Heart left ventricle (tissue), 13 donors: ENCODE results near the gene STRC.
"Not testable (repeated sequence)": the region's sequence is repeated elsewhere in the genome, so short reads cannot be mapped to it uniquely, and the experiment has no call there.

Experiments used
- POLR2A ChIP-seq, 2 donors: fragments of 450-650 bp; IDR thresholded peaks; one replicate each; pipeline ENCODE4 v1.6.1; 2017; ENCODE audit warnings: antibody characterized with exemption in 2 of 2, mild to moderate bottlenecking in 2 of 2, moderate library complexity in 2 of 2
- TF ChIP-seq, protein P1 (sequence below), 12 donors: fragments of 200-600 bp; sonication (generic) in 4 of 12; IDR thresholded peaks; one replicate each; pipeline versions ENCODE4 v1.5.0 to v1.8.0; 2018 to 2022; ENCODE audit warnings: antibody characterized with exemption in 12 of 12, mild to moderate bottlenecking in 5 of 12
- donor health status: ischemic (EF 13 %, LVEDD 7.1; RV severe dilation, severe dysfunction).
- donor health status: DM: no; HTN: yes; CAD: no.
- donor health status: DM: no; HTN: no; CAD: no.
- donor health status: ischemic (EF 25% LVEDD 6.9; RV normal size, moderate dysfunction).
- donor health status: ischemic (EF 25% LVEDD 5.7; RV mildly dilated, moderate dysfunction).
- donor health status: ischemic (EF 35%, LVEDD 5.7; RV mildly dilated, moderate dysfunction).
- donor health status: nonischemic (EF 11% LVEDD 7.7; RV severe dilation, severe dysfunction).
- donor health status: DM: yes; HTN: yes; CAD: no.
- donor health status: PGD.
- donor health status: ischemic (EF 29% LVEDD 5.4; RV normal size, mild dysfunction).
- donor health status: nonischemic (EF 23%, LVEDD 6.1; RV moderate dilation, normal function).

GRCh38 chr15:43602233-43602632 lies 16.4 kb downstream of the STRC start:
- TF ChIP-seq, protein P1, sequence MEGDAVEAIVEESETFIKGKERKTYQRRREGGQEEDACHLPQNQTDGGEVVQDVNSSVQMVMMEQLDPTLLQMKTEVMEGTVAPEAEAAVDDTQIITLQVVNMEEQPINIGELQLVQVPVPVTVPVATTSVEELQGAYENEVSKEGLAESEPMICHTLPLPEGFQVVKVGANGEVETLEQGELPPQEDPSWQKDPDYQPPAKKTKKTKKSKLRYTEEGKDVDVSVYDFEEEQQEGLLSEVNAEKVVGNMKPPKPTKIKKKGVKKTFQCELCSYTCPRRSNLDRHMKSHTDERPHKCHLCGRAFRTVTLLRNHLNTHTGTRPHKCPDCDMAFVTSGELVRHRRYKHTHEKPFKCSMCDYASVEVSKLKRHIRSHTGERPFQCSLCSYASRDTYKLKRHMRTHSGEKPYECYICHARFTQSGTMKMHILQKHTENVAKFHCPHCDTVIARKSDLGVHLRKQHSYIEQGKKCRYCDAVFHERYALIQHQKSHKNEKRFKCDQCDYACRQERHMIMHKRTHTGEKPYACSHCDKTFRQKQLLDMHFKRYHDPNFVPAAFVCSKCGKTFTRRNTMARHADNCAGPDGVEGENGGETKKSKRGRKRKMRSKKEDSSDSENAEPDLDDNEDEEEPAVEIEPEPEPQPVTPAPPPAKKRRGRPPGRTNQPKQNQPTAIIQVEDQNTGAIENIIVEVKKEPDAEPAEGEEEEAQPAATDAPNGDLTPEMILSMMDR (IDR thresholded peaks at IDR 0.05) = not testable (repeated sequence)
- not testable (repeated sequence) for TF ChIP-seq POLR2A (IDR thresholded peaks at IDR 0.05)
